Measurements from ENCODE around the gene PLP1. TPM values are rescaled to one million over a fixed set of nuclear protein-coding genes. Genes with fewer than 3 reads are reported as not detected.

PLP1 gene
- total RNA-seq, 6 experiments from 2014 or later: 0.24 to 0.75 (median 0.61) TPM; not detected in 2

GRCh38 chrX:103794119-103794518 is 17.5 kb downstream of the PLP1 start:
- no peaks in the 10 kb centered on the region for H3K27me3 ChIP-seq
- no peaks in the 10 kb centered on the region for H3K9me3 ChIP-seq
- ATAC-seq: no peak
- H3K36me3 ChIP-seq: no peaks in the 10 kb centered on the region
- no peak for DNase-seq
- H3K4me1 ChIP-seq: no peaks in the 10 kb centered on the region
- H3K27ac ChIP-seq: no peak overlapping the region
- no peak overlapping the region for H3K4me3 ChIP-seq
- 74% methylated on average over 4 of the region's 4 CpGs for WGBS (ENCODE audit: insufficient coverage, low coverage, low lambda C conversion rate, missing lambda C conversion rate)
- TF ChIP-seq CTCF (IDR thresholded peaks at IDR 0.05) (no peak), POLR2A (IDR thresholded peaks at IDR 0.05) (no peak)
- intact Hi-C loops (cut with DNase I): no loop called here

- Histone ChIP-seq H3K4me1 (no peaks in the 10 kb centered on the region), H3K9me3 (no peaks in the 10 kb centered on the region), H3K4me3 (no peak overlapping the region), H3K27me3 (no peaks in the 10 kb centered on the region), H3K27ac (no peak overlapping the region), H3K36me3 (no peaks in the 10 kb centered on the region)
- DNase-seq (no peak), ATAC-seq (no peak)
- 86% methylated on average over 2 of the region's 2 CpGs for WGBS (ENCODE audit: insufficient coverage, low coverage, low lambda C conversion rate, missing lambda C conversion rate)
- intact Hi-C loops (cut with DNase I): no loop called here
- TF ChIP-seq POLR2A (IDR thresholded peaks at IDR 0.05) (no peak), CTCF (IDR thresholded peaks at IDR 0.05) (no peak)
Measured at GRCh38 chrX:103797691-103798090, 21.1 kb downstream of the PLP1 start.

- intact Hi-C loops (cut with DNase I): loop anchor here in 1 of 2 donors (10.0 kb wide), 1 partner anchor 106 kb away; no protein-coding TSS in a partner anchor
Measured at GRCh38 chrX:103800318-103800717, 23.7 kb downstream of the PLP1 start.

GRCh38 chrX:103805860-103806259 is 29.2 kb downstream of the PLP1 start:
- ATAC-seq (no peak), DNase-seq (no peak)
- Histone ChIP-seq H3K36me3 (no peaks in the 10 kb centered on the region), H3K4me1 (no peaks in the 10 kb centered on the region), H3K9me3 (no peaks in the 10 kb centered on the region), H3K4me3 (no peak overlapping the region), H3K27ac (no peak overlapping the region), H3K27me3 (peaks cover 0 to 19% of the 10 kb centered on the region in 2 donors)
- intact Hi-C loops (cut with DNase I): loop anchor here in 1 of 2 donors (10.0 kb wide), 1 partner anchor 111 kb away; no protein-coding TSS in a partner anchor
- no peak for TF ChIP-seq CTCF (IDR thresholded peaks at IDR 0.05)
- no peak for TF ChIP-seq POLR2A (IDR thresholded peaks at IDR 0.05)

More at GRCh38 chrX:103800318-103800717, 23.7 kb downstream of the PLP1 start:
- H3K36me3 ChIP-seq: no peaks in the 10 kb centered on the region
- no peak overlapping the region for H3K27ac ChIP-seq
- H3K9me3 ChIP-seq: no peaks in the 10 kb centered on the region
- no peaks in the 10 kb centered on the region for H3K4me1 ChIP-seq
- no peaks in the 10 kb centered on the region for H3K27me3 ChIP-seq
- H3K4me3 ChIP-seq: no peak overlapping the region
- TF ChIP-seq POLR2A (IDR thresholded peaks at IDR 0.05) (no peak), CTCF (IDR thresholded peaks at IDR 0.05) (no peak)
- no peak for ATAC-seq
- 55% methylated on average over 2 of the region's 2 CpGs for WGBS (ENCODE audit: insufficient coverage, low coverage, low lambda C conversion rate, missing lambda C conversion rate)
- DNase-seq: no peak
